Upper lobe of right lung (tissue), 1 donor: Measurements from ENCODE around the gene MPIG6B. TPM values are rescaled to one million over a fixed set of nuclear protein-coding genes. Genes with fewer than 3 reads are reported as not detected.

Experiments
- ATAC-seq: fragments of 200-7000 bp; cut with Tn5 transposase; one replicate; pipeline ENCODE4 v1.9.1; 2020; ENCODE audit warnings: mild to moderate bottlenecking, moderate library complexity
- DNase-seq: peaks from one replicate; pipeline ENCODE4 v3.0.0-alpha.2; 2020
- H3K27ac ChIP-seq: fragments of 200-600 bp; one replicate; pipeline ENCODE4 v1.8.0; 2022
- H3K27me3 ChIP-seq: fragments of 200-600 bp; one replicate; pipeline ENCODE4 v1.8.0; 2022; ENCODE audit warnings: mild to moderate bottlenecking
- H3K36me3 ChIP-seq: fragments of 200-600 bp; one replicate; pipeline ENCODE4 v1.8.0; 2022
- H3K4me1 ChIP-seq: fragments of 200-600 bp; one replicate; pipeline ENCODE4 v1.8.0; 2022
- H3K4me3 ChIP-seq: fragments of 200-600 bp; one replicate; pipeline ENCODE4 v1.8.0; 2022; ENCODE audit warnings: mild to moderate bottlenecking
- H3K9me3 ChIP-seq: fragments of 200-600 bp; one replicate; pipeline ENCODE4 v1.8.0; 2022
- intact Hi-C: fragments of 100-400 bp; cut with DNase I; formaldehyde crosslinking; loops from one replicate; pipeline ENCODE4 v1.11.0; 2022
- total RNA-seq: library from RNA; stranded (reverse); fragmentation: NEBNext Ultra II Directional; extraction: Animal tissue kit (Norgen Biotek cat#: 25700); gene quantifications from one replicate; pipeline ENCODE4 v1.2.1, GENCODE V29; 2021
- TF ChIP-seq, protein P1 (sequence below): fragments of 200-600 bp; IDR thresholded peaks from one replicate; pipeline ENCODE4 v1.8.0; 2022; ENCODE audit warnings: antibody characterized with exemption
- donor health status: DM: no; HTN: yes; CAD: no; lungs with severe emphysema.

The MPIG6B gene
- total RNA-seq, 1 donor from 2014 or later: 1.1 TPM

DNA sequence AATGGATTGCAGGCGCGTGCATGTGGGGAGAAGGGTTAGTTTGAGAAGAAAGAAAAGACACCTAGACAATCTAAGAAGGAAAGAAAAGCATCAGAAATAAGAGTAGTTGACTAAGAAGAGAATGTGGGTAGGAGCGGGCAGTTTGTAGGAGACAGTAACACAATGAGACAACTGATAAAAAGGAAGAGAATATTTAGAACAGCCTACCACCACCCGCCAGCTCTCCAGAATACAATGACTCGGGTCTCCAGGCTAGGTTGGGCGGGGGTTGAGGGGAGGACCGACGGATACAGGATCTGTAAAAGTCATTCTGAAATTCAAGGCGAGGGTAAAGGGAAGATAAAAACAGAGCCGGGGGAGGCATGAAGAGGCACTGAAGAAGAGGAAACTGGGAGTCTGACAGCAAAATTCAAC is 20.8 kb upstream of the MPIG6B start:
- peak overlapping the region; percentile 97 for H3K27ac ChIP-seq
- no peaks in the 10 kb centered on the region for H3K9me3 ChIP-seq
- TF ChIP-seq, protein P1, sequence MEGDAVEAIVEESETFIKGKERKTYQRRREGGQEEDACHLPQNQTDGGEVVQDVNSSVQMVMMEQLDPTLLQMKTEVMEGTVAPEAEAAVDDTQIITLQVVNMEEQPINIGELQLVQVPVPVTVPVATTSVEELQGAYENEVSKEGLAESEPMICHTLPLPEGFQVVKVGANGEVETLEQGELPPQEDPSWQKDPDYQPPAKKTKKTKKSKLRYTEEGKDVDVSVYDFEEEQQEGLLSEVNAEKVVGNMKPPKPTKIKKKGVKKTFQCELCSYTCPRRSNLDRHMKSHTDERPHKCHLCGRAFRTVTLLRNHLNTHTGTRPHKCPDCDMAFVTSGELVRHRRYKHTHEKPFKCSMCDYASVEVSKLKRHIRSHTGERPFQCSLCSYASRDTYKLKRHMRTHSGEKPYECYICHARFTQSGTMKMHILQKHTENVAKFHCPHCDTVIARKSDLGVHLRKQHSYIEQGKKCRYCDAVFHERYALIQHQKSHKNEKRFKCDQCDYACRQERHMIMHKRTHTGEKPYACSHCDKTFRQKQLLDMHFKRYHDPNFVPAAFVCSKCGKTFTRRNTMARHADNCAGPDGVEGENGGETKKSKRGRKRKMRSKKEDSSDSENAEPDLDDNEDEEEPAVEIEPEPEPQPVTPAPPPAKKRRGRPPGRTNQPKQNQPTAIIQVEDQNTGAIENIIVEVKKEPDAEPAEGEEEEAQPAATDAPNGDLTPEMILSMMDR: no peak
- intact Hi-C loops: no loop called here
- H3K4me1 ChIP-seq: peaks cover 17% of the 10 kb centered on the region
- H3K36me3 ChIP-seq: peaks cover 31% of the 10 kb centered on the region
- H3K4me3 ChIP-seq: peak overlapping the region; percentile 83
- DNase-seq: no peak
- H3K27me3 ChIP-seq: no peaks in the 10 kb centered on the region
- peak; percentile 1 for ATAC-seq

DNA sequence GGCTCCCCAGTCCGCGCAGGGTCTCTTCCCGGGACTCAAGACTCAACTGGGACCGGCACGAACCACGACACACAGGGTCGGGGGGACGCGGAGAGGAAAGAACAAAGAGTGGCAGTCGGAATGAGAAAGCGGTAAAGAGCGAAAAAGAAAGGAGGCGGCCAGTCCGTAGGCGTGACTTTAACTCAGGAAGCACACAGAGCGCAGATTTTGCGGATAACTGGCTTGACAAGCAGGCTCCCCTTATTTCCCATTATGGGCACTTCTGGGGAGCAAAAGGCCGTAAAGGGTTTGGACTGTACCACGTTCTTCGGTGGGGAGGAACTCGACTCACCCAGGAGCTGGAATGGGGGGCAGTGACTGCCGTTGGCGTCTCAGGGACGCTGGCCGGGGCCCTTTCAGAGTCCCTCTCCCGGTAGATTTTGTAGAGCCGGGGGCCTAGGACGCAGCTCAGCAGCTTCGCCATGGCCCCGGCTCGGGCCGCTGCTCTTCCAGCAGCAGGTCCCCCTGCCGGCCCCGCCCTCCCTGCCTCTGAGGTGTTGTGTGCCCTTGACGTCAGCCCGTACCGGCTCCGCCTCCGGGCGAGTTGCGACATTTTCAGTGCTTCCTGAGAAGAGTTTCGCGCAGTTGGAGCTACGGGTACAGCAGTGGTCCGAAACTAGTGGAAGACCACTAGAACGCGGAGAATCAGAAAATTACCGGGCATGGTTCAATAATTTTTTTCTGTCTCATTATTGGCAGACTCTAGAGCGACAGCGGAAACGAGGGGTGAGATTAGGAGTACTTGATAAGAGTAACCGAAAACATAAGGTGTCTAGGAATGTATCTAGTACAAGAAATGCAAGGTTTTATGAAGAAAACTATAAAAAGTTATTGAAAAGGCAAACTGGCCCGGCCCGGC is 20.1 kb upstream of the MPIG6B start, which contains the start of gene ABHD16A:
TSS of gene ABHD16A (minus strand) at position 506 of the 898 bp plus-strand sequence. CDS start at position 463, 43 bp downstream.
- TF ChIP-seq, protein P1: no peak
- Histone ChIP-seq H3K27me3 (no peaks in the 10 kb centered on the region), H3K36me3 (peaks cover 26% of the 10 kb centered on the region), H3K27ac (peak within 1 kb of the TSS; percentile 97), H3K9me3 (no peaks in the 10 kb centered on the region), H3K4me3 (peak within 1 kb of the TSS; percentile 83), H3K4me1 (peaks cover 17% of the 10 kb centered on the region)
- peak; percentile 98 for ATAC-seq
- intact Hi-C loops: no loop called here
- DNase-seq: peak; percentile 100

DNA sequence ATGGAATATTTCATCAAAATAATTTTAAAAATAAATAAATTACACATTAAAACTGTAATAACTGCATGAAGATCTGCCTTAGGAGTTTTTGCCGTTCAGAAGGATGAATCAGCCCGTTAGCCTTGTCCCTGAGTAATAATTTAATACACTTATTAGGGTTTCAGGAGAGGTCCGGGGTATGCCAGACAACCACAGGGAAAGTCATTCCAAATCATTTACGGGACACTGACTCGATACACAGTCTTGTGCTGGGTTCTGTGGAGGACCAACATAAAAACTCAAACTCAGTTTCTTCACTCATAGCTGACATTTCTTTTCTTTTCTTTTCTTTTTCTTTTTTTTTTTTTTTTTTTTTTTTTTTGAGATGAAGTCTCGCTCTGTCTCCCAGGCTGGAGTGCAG is 17.2 kb upstream of the MPIG6B start:
- ATAC-seq: no peak
- Histone ChIP-seq H3K27me3 (no peaks in the 10 kb centered on the region), H3K9me3 (no peaks in the 10 kb centered on the region), H3K36me3 (no peaks in the 10 kb centered on the region), H3K27ac (no peak overlapping the region), H3K4me3 (no peak overlapping the region), H3K4me1 (peaks cover 13% of the 10 kb centered on the region)
- TF ChIP-seq, protein P1: no peak
- intact Hi-C loops: no loop called here
- DNase-seq: no peak

DNA sequence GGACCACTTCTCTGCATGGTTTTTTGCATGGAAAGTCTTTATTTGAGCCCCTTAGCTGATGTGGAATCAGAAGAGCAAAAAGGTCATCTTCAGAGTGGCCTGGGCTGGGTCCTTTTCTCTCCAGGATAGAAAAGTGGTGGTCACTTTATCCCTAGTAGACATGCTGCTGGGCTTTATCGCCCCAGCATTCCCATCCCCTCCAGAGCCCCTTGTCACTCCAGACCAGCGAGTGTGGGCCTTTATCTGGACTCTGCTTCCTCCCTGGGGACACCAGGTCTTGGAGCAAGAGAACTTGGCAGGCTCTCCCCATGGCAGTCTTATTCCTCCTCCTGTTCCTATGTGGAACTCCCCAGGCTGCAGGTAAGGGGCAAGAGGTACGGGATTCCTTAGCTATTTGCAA is 16.6 kb upstream of the MPIG6B start, which contains the start of gene LY6G6F:
TSS of gene LY6G6F (plus strand) at position 268 of the 400 bp plus-strand sequence. CDS start at position 309, 41 bp downstream.
- intact Hi-C loops: no loop called here
- TF ChIP-seq, protein P1: no peak

DNA sequence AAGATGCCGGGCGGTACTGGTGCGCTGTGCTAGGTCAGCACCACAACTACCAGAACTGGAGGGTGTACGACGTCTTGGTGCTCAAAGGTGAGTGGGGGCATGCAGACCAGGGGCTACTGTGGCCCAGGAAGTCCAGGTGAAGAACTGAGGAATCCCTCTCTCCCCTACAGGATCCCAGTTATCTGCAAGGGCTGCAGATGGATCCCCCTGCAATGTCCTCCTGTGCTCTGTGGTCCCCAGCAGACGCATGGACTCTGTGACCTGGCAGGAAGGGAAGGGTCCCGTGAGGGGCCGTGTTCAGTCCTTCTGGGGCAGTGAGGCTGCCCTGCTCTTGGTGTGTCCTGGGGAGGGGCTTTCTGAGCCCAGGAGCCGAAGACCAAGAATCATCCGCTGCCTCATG is 15.5 kb upstream of the MPIG6B start:
- TF ChIP-seq, protein P1: no peak
- H3K4me3 ChIP-seq: no peak overlapping the region
- H3K9me3 ChIP-seq: no peaks in the 10 kb centered on the region
- ATAC-seq (no peak), DNase-seq (no peak)
- H3K36me3 ChIP-seq: no peaks in the 10 kb centered on the region
- H3K27ac ChIP-seq: no peak overlapping the region
- no peaks in the 10 kb centered on the region for H3K4me1 ChIP-seq
- intact Hi-C loops: no loop called here
- no peaks in the 10 kb centered on the region for H3K27me3 ChIP-seq

More for the DNA sequence above, 16.6 kb upstream of the MPIG6B start, which contains the start of gene LY6G6F:
- no peak for ATAC-seq
- Histone ChIP-seq H3K36me3 (no peaks in the 10 kb centered on the region), H3K9me3 (no peaks in the 10 kb centered on the region), H3K4me1 (peaks cover 6% of the 10 kb centered on the region), H3K4me3 (no peak within 1 kb of the TSS), H3K27ac (no peak within 1 kb of the TSS), H3K27me3 (no peaks in the 10 kb centered on the region)
- DNase-seq: no peak
